Stimulated activated naive CD4-positive, alpha-beta T cell treated with Interleukin-2 at 50 U/mL for 16 hours (primary cell): ENCODE results near the gene KDM3A.

ENCODE experiments used
- DNase-seq: peaks from one replicate; lab custom pipeline; 2025; lab: John Stamatoyannopoulos, UW

Gene KDM3A, protein sequence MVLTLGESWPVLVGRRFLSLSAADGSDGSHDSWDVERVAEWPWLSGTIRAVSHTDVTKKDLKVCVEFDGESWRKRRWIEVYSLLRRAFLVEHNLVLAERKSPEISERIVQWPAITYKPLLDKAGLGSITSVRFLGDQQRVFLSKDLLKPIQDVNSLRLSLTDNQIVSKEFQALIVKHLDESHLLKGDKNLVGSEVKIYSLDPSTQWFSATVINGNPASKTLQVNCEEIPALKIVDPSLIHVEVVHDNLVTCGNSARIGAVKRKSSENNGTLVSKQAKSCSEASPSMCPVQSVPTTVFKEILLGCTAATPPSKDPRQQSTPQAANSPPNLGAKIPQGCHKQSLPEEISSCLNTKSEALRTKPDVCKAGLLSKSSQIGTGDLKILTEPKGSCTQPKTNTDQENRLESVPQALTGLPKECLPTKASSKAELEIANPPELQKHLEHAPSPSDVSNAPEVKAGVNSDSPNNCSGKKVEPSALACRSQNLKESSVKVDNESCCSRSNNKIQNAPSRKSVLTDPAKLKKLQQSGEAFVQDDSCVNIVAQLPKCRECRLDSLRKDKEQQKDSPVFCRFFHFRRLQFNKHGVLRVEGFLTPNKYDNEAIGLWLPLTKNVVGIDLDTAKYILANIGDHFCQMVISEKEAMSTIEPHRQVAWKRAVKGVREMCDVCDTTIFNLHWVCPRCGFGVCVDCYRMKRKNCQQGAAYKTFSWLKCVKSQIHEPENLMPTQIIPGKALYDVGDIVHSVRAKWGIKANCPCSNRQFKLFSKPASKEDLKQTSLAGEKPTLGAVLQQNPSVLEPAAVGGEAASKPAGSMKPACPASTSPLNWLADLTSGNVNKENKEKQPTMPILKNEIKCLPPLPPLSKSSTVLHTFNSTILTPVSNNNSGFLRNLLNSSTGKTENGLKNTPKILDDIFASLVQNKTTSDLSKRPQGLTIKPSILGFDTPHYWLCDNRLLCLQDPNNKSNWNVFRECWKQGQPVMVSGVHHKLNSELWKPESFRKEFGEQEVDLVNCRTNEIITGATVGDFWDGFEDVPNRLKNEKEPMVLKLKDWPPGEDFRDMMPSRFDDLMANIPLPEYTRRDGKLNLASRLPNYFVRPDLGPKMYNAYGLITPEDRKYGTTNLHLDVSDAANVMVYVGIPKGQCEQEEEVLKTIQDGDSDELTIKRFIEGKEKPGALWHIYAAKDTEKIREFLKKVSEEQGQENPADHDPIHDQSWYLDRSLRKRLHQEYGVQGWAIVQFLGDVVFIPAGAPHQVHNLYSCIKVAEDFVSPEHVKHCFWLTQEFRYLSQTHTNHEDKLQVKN (N-terminal part only)

DNA sequence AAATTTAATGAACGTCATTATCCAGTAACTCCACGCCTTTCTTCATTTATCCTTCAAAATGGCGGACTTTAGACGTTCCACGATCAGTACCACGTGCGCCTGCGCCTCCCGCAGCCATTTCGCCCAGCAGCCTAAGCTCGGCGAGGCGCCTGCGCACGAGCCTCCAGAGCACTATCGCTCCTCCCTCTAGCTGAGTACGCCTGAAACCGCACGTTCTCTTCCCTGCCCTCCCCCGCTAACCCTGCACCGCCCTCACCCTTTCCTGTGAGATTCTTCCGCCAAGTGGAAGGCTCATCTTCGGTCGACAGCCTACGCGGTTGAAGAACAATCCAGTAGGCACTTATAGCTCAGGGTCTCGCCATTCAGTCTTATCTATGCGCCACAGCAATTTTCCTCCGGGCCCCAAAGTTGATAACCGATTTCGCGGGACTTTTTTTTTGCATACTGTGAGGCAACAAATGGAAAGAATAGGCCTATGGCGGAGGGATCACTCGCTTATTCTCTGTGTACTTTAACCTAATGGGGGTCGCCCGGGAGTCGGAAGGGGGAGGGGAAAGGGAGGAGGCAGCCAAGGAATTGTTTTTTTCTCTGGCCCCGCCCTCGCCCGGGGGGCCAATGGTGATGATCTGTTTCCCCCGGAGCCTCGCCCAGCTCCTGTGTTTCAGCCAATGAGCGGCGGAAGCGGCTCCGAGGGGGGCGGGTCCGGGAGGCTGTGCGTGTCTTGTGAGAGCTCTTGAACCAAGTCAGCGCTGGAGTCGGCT lies at the start of gene KDM3A:
TSS of gene KDM3A (plus strand) at position 741 of the 761 bp plus-strand sequence. CDS start 677 bp downstream, outside the sequence.
- DNase-seq: peak; percentile 100

- no peak for DNase-seq
Observed at GRCh38 chr2:86392873-86393518, 48.2 kb upstream of the KDM3A start.

GRCh38 chr2:86393521-86394491 lies 47.4 kb upstream of the KDM3A start:
- DNase-seq: no peak

DNA sequence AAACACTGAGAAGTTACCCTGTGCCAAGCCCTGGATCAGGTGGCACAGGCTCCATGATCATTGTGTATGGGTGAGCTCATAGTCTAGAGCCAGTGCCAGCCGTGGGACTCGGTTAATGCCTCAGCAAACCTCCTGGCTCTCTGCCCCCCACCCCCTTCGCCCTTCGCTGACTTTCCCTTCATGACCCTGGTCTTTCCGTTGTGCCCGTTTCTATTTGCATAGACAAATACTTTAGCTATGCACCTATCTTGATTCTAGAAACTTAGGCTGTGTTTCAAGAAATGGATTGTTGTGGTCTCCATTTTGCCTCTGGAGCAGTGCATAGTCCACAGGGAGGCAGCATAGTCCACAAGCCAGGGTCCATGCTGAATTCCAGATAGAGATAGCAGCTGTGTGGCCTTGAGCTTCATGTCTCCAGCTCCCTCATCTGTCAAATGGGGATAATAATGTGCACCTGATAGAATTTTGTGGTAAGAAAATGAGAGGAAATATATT lies 44.8 kb upstream of the KDM3A start:
- no peak for DNase-seq

GRCh38 chr2:86397986-86398385 lies 43.2 kb upstream of the KDM3A start:
- no peak for DNase-seq

GRCh38 chr2:86398500-86399474 lies 42.4 kb upstream of the KDM3A start:
- no peak for DNase-seq

- no peak for DNase-seq
Observed at GRCh38 chr2:86400321-86400720, 40.9 kb upstream of the KDM3A start.

- no peak for DNase-seq
Observed at GRCh38 chr2:86410581-86410980, 30.6 kb upstream of the KDM3A start.

DNA sequence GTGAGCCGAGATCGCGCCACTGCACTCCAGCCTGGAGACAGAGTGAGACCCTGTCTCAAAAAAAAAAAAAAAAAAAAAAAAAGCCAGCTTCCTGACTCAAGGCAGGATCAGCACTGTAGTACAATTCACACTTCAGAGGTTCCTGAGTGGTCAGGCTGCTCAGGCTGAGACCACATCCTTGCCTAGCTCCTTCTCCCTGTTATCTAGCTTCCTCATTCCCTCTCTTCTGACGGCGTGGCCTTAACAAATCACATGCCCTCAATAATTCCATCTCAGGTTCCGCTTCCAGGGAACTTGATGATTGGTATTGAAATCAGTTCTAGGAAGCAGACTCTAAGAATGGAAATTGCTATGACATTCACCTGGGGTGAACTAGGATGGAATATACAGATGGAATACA lies 29.8 kb upstream of the KDM3A start:
- no peak for DNase-seq

DNA sequence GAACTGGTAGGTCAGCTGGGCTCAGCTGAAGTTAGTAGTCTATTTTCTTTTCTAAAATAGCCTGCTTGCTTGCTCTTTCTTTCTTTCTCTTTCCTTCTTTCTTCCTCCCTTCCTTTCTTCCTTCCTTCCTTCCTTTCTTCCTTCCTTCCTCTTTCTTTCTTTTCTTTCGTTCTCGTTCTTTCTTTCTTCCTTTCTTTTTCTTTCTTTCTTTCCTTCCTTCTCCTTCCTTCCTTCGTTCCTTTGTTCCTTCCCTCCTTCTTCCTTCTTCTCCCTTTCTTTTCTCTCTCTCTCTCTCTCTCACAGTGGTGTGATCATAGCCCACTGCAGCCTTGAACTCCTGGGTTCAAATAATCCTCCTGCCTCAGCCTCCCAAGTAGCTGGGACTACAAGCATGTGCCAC lies 29.2 kb upstream of the KDM3A start:
- no peak for DNase-seq

DNA sequence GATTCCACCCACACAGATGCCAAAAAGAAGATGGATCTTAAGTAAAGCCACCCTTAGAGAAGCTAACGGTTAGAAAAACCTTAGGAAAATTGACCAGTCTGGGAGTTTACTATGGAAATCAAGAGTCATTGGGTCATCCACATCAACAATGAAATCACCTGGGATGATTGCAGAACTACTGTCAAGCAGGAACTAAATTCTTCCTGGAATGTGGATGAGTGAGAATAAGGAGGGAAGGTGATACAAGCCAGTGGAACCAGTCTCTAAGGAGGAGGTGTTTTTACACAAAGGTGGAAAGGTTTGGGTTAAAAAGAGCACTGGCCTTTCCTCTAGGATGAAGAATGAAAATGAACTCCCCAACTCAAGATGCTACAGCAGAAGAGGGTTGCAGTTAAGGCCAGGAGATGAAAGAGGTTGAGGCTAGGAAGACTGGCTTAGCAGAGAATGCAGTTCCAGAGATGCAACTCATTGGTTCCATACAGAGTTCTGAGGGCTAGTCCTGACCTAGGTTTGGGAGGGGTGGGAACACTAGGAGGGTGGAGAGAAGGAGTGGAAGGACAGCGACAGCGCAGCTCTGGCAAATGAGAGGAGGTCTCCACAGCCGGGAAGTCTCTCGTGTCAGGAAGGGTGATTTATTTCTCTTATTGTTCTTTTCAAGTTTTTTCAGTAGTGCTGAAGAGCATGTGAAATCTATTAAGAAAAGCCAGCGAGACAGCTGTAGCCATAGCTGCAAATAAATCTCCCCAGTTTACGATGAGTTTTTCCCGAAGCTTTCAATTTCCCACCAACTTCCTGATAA lies 27.7 kb upstream of the KDM3A start:
- no peak for DNase-seq

- no peak for DNase-seq
Observed at GRCh38 chr2:86414996-86415395, 26.2 kb upstream of the KDM3A start.

- DNase-seq: no peak
Observed at GRCh38 chr2:86416146-86416545, 25.0 kb upstream of the KDM3A start.

GRCh38 chr2:86417961-86418360 lies 23.2 kb upstream of the KDM3A start:
- no peak for DNase-seq

DNA sequence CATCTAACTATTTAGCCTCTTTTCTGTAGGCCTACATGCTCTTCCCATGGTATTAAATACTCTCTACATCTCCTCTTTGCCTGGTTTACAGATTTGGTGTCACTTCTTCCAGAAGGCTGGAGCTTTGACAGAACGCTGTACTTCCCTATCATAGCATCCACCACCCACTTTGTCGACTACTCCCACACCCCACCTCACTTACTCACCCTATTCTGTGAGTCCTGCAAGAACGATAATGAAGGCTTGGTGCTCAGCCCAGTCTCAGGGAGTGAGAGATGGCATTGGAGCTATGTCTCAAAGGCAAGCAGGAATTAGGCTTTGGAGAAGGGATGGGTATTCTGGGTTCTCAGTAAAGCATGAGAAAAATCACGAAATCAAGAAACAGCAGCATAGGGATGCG lies 20.3 kb upstream of the KDM3A start:
- DNase-seq: no peak

- DNase-seq: no peak
Observed at GRCh38 chr2:86426271-86426670, 14.9 kb upstream of the KDM3A start.

DNA sequence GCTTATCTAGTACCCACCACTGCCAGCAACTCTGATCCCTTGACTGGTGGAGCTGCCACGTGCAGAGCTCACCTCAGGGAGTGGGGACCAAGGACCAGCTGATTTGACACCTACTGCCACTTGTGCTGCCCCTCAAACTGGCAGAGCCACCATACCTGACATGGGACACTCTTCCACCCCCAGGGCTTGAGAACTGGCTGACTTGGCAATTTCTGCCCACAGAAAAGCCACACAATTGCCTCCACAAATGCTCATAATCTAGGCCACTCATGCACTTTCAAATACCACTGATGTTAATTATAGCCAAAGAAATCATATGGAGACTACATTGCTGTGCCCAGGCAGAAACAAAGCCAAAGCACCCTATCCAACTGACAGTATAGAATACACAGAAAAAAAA lies 11.8 kb upstream of the KDM3A start:
- no peak for DNase-seq
